NCI-H1930 (cell line): ENCODE results near the gene PRLR.
"Not testable (repeated sequence)": the region's sequence is repeated elsewhere in the genome, so short reads cannot be mapped to it uniquely, and the experiment has no call there.

Source experiments
- DNase-seq, 2 experiments: peaks; one replicate each; lab custom pipeline; 2025; lab: John Stamatoyannopoulos, UW

The PRLR gene

GRCh38 chr5:35073160-35073559 is 157.1 kb downstream of the PRLR start:
- DNase-seq, result no peak

- no peak for DNase-seq
Observed at GRCh38 chr5:35069188-35069587, 161.1 kb downstream of the PRLR start.

GRCh38 chr5:35067985-35068384 is 162.3 kb downstream of the PRLR start:
- no peak for DNase-seq

GRCh38 chr5:35066260-35066795 is 164.0 kb downstream of the PRLR start:
- no peak for DNase-seq

GRCh38 chr5:35063414-35063813 is 166.9 kb downstream of the PRLR start:
- DNase-seq, result no peak

GRCh38 chr5:35061211-35061770 is 169.0 kb downstream of the PRLR start:
- DNase-seq, result no peak

- DNase-seq, result no peak
Observed at GRCh38 chr5:35060236-35060635, 170.1 kb downstream of the PRLR start.

- DNase-seq, result no peak
Observed at GRCh38 chr5:35059251-35059650, 171.0 kb downstream of the PRLR start.

- no peak for DNase-seq
Observed at GRCh38 chr5:35058374-35058788, 171.9 kb downstream of the PRLR start.

- DNase-seq, result no peak
Observed at GRCh38 chr5:35056686-35057085, 173.6 kb downstream of the PRLR start.

GRCh38 chr5:35052838-35053237 is 177.4 kb downstream of the PRLR start:
- DNase-seq, result no peak

- DNase-seq, result no peak
Observed at GRCh38 chr5:35050541-35051126, 179.7 kb downstream of the PRLR start.

GRCh38 chr5:35048910-35049309 is 181.4 kb downstream of the PRLR start:
- DNase-seq, result no peak

GRCh38 chr5:35047785-35048404 is 182.4 kb downstream of the PRLR start, which contains the start of gene AGXT2:
TSS of gene AGXT2 (minus strand) at chr5:35047949. CDS start at chr5:35047892, 57 bp downstream.
- no peak for DNase-seq

GRCh38 chr5:35046774-35047173 is 183.5 kb downstream of the PRLR start:
- no peak for DNase-seq

GRCh38 chr5:35045280-35045679 is 185.0 kb downstream of the PRLR start:
- DNase-seq, result no peak

GRCh38 chr5:35044649-35045048 is 185.6 kb downstream of the PRLR start:
- no peak for DNase-seq

- no peak for DNase-seq
Observed at GRCh38 chr5:35042781-35043180, 187.5 kb downstream of the PRLR start.

- no peak for DNase-seq
Observed at GRCh38 chr5:35041261-35041660, 189.0 kb downstream of the PRLR start.

- DNase-seq, result no peak
Observed at GRCh38 chr5:35038891-35039290, 191.4 kb downstream of the PRLR start.

GRCh38 chr5:35036536-35036935 is 193.8 kb downstream of the PRLR start:
- no peak for DNase-seq

- not testable (repeated sequence) for DNase-seq
Observed at GRCh38 chr5:35035929-35036328, 194.4 kb downstream of the PRLR start.

GRCh38 chr5:35035271-35035670 is 195.0 kb downstream of the PRLR start:
- DNase-seq, result no peak
